H54 (cell line): ENCODE measurements around the gene GHRH.

Experiments used
- DNase-seq: peaks from one replicate; pipeline ENCODE4 v3.0.0; 2011; ENCODE audit warnings: low spot score, mixed read lengths; ENCODE audit not compliant: insufficient read length
- FAIRE-seq: peaks from 3 replicates; lab custom pipeline; 2011; peaks lifted over from hg19 to GRCh38; lab: Jason Lieb, UNC
- POLR2A ChIP-seq: IDR thresholded peaks from 2 replicates; pipeline ENCODE4 v1.6.1; 2011; ENCODE audit warnings: low read depth, mild to moderate bottlenecking, low read length

The GHRH gene

GRCh38 chr20:37261714-37262113 lies at the start of gene GHRH:
GHRH (minus strand) TSS chr20:37261814; CDS start chr20:37256889, 4,925 bp downstream.
- DNase-seq, result no peak
- FAIRE-seq, result no peak
- TF ChIP-seq POLR2A, result no peak

GRCh38 chr20:37310951-37311350 lies 49.3 kb upstream of the GHRH start:
- DNase-seq (no peak), FAIRE-seq (no peak)
- TF ChIP-seq POLR2A, result no peak

DNA sequence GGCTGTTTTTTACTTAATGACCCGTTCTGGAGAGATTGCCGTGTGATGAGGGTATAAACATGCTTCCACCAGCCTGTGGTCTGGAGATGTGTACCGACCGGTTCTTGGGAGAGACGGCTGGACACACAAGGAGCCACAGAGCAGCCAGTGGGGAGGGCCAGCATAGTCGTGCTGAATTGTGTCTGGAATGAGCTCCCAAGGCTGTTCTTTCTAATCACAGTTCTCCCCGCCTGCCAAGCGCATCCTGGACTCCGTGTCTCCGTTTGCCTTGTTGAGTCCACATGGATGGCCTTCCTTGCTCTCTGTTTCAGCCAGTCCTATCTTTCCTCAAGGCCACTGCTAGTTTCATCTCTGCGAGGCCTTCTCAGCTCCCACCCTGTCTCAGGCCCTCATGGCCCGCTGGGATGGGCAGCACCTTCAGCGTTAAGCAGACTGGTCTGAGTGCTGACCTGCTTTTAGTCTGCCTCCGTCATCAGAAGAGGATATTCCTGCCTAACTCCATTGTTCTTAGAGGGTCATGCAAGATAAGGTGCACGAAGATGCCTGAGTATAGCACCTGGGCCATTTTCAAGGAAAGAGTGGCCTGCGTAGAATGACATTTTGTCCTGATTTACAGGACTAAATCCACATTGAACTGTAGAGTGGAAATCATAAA lies 48.4 kb upstream of the GHRH start:
- DNase-seq, result no peak
- FAIRE-seq, result no peak

GRCh38 chr20:37309290-37309689 lies 47.7 kb upstream of the GHRH start:
- no peak for FAIRE-seq
- DNase-seq, result no peak
- no peak for TF ChIP-seq POLR2A

More for the DNA sequence above, 48.4 kb upstream of the GHRH start:
- no peak for TF ChIP-seq POLR2A

GRCh38 chr20:37308086-37309050 lies 46.8 kb upstream of the GHRH start:
- no peak for TF ChIP-seq POLR2A
- FAIRE-seq (no peak), DNase-seq (no peak)

GRCh38 chr20:37305839-37306238 lies 44.2 kb upstream of the GHRH start:
- DNase-seq (no peak), FAIRE-seq (no peak)
- no peak for TF ChIP-seq POLR2A

GRCh38 chr20:37305079-37305478 lies 43.5 kb upstream of the GHRH start:
- TF ChIP-seq POLR2A, result no peak
- no peak for DNase-seq
- no peak for FAIRE-seq

GRCh38 chr20:37303637-37304036 lies 42.0 kb upstream of the GHRH start:
- FAIRE-seq, result no peak
- no peak for TF ChIP-seq POLR2A
- no peak for DNase-seq

- FAIRE-seq, result no peak
- TF ChIP-seq POLR2A, result no peak
- no peak for DNase-seq
Observed at GRCh38 chr20:37302981-37303380, 41.4 kb upstream of the GHRH start.

DNA sequence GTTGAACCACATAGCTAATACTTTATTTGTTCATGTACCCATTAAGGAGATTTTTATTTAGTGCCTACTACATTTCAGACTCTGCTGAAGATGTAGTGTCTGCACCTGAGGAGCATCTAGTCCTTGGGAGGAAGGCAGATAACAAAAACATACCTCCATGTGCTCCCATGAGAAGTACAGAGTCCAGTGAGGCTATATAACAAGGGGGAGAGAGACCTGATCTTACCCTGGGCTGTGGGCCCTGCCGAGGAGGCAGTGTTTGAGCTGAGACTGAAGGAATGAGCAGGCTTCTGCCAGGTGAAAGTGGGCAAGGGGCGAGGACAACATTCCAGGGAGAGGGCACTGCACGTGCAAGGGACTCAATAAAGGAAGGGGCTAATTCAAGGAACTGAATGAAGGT lies 39.9 kb upstream of the GHRH start:
- DNase-seq (no peak), FAIRE-seq (no peak)
- TF ChIP-seq POLR2A, result no peak

- no peak for DNase-seq
- FAIRE-seq, result no peak
- no peak for TF ChIP-seq POLR2A
Observed at GRCh38 chr20:37301120-37301519, 39.5 kb upstream of the GHRH start.

DNA sequence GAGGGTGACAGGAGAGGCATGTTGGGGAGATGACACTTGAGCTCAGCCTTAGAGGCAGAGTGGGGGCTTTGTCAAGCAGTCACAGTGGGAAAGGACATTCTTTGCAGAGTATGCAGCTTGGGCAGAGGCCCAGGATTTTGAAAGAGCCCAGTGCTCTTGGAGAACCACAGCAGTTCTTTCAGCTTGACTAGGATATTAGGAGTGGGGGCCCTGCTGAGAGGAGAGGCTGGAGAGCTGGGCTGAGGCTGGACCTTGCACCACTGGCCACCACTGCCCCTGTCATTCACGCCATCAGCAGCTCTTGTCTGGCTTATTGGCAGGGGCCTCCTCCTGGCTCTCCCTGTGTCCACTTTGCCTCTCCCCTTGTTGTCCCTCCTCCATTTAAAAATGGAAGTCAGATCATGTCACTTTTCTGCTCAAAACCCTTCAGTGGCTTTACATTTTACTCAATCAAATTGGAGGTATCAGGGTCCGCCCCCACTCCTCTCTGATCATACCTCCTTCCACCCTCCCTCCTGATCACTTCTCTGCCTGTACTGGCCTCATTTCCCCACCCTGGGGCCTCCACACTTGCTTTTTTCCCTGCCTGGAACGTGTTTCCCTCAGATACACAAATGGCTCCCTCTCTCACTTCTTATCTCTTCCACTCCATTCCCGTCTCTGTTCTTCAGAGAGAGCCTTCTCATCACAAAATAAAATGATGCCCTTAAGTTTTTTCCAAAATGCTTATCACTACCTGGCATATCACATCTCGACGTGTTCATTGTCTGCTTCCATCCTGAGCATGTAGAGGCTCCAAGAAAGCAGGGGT lies 38.3 kb upstream of the GHRH start:
- no peak for TF ChIP-seq POLR2A
- DNase-seq (no peak), FAIRE-seq (no peak)

GRCh38 chr20:37298190-37298939 lies 36.8 kb upstream of the GHRH start:
- TF ChIP-seq POLR2A, result no peak
- FAIRE-seq (no peak), DNase-seq (no peak)
